Activated CD8-positive, alpha-beta memory T cell treated with anti-CD3 and anti-CD28 coated beads, Interleukin-2, amount 50 U/mL, for 24 hours (primary cell): ENCODE measurements around the gene TSPAN3.

ENCODE experiments used
- DNase-seq: peaks from one replicate; pipeline ENCODE4 v3.0.0-alpha.2; 2020; ENCODE audit errors: extremely low read depth

TSPAN3 gene

DNA sequence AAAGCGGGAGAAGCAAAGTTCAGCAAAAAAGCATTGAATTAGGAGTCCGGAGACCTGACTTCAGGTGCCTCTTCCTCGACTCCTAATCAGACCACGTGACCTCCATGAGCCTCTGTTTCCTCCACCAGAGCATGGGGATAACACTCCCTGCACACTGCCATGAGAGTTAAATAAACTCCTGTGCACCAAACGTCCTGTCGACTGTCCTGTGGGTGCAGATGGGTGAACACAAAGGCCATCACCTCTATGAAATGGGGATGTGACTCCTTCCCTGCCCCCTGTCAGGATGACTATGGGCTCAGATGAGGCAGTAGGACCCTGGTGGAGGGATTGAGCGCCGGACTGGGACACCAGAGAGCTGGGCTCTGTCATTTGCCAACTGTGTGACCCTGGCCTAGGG is 13.5 kb upstream of the TSPAN3 start:
- no peak for DNase-seq

DNA sequence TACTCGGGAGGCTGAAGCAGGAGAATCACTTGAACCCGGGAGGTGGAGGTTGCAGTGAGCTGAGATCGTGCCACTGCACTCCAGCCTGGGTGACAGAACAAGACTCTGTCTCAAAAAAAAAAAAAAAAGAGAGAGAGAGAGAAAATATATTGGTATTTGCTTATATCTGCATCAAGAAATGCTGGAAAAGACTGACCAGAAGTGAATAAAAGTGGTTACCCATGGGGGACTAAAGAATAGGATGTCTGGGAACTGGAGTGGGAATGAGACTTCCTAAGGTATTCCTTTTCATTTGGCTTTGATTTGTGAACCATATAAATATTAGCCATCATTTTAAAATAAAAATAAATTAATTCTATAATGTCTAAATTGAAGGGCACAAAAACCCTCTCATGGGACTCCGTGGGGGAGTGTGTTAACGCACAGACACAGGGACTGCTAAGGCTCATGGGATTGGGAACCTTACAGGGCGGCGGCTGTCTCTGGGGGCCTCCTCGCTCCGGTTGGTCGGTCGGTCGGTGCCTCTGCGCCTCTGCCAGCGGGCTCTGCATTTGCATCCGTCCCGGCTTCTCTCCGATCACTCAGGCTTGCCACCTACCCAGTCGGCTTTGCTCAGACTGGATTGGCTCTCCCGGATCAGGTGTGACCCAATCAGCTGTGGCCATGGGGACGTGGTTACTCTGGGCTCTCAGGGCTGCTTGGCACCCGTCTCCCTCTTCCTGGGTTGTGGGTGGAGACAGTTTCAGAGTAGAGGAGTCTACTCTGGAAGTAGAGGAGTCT is 12.7 kb upstream of the TSPAN3 start:
- DNase-seq: peak; percentile 36

DNA sequence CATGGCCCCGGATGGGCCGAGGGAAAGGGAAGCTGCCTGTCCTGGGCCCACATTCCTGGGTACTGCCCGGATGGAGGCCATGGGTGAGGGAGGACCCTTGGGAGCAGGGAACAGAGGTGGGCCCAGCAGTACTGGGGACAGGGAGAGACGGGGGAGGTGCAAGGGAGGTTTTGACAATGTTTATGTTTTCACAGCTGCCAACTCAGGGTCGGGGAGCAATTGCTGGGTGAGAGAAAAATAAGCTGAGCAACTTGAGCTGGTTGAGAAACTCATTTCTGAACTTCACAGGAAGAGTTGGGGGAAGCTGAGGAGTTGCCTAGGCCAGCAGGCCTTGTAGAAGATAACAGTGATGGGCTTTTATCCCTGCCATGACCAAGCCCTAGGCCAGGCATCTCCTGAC is 11.1 kb upstream of the TSPAN3 start:
- DNase-seq: no peak

DNA sequence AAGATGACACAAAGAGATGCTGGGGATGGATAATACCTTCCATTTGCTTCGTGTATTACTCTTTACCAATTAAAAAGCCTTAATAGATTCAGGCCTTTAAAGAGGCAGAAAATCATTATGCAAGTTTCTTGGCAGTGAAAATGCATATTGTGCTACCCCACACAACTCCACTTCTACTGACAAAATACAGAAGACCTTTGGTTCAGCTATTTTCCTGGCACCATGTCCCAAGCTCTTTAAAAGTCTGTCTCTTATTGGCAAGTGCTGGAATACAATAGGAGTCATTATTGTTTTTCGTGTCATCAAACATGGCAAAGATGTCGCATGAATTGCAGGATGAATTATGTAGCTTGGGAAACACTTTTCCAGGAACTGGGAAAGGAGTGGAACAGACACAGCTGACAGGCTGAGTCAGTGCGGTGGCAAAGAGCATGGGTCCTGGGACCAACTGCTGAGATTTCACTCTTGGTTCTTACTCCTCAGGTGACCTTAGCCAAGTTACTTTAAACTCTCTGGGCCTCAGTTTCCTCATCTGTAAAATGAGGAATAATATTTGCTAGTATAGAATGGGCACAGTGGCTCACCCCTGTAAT is 5.5 kb upstream of the TSPAN3 start:
- no peak for DNase-seq

DNA sequence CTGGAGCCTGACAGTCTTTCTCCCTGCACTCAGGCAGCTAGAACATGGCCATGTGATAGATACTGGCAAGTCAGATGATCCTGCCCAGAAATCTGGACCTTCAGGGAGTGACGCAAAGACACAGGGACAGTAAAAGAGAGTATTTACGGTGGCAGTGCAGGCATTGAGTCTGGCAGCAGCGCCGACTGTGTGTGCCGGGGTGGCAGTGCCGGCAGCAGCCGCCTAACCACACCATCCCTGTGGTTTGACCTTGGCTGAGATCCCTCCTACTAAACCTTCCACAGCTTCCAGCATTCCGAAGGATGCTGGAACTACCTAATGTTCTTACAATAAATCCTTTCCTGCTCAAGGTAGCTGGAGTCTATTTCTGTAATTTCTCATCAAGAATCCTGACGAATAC is 4.6 kb upstream of the TSPAN3 start:
- DNase-seq: no peak

DNA sequence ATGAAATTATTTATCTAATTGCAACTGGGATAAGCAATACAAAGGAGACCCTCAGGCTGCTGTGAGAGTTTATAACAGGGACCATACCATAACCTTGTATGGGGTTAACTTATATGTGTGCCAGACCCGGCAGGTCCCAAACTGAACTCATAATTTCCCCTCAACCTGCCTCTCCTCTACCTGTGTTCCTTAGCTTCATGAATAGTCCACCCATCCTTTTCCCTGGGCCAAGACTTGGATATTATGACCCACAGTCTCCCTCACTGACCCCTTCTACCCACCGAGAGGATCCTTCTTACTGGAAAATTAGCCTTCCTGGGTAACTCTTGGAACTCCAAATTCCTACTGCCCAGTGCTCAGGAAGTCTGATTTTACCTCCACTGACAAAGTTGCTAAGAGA is 3.4 kb upstream of the TSPAN3 start:
- DNase-seq: no peak

DNA sequence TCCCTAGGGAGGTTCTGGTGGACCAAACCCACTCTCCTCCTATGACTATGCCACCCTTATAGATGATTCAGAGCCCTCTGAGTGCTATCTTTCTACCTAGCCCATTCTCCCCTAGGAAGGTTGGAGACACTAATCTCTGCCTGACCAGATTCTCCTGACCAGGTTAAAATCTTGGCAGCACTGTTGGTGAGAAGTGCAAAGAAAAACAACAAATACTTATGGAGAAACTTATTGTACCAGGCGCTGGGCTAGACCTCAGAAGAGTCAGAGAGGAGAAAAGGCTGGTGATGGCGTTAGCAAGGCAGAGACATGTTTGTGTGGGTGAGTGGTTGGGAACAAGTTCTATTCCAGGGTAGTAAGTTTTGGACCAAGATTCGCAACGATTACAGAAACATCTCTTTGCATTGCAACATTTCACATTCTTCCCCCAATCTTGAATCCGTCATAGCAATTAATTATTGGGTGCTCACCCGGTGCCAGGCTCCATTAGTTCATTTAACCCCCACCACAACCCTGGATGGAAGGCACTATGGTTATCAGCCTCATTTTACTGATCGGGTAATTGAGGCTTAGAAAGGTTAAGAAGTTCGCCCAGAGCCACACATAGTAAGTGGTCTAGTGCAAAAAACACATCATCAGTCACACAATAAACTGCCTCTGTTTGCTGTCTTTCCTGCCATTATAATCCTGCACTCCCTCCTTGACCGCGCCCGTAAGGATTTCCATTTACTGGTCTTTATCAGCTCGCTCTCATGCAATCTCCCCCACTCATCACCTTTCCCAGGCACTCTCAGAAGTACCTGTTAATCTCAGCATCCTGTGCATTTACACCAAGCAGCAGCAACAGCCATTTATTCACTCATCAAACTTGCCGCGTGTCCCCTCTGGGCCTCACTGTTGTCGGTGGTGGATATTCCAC is 655 bp upstream of the TSPAN3 start:
- DNase-seq: no peak

DNA sequence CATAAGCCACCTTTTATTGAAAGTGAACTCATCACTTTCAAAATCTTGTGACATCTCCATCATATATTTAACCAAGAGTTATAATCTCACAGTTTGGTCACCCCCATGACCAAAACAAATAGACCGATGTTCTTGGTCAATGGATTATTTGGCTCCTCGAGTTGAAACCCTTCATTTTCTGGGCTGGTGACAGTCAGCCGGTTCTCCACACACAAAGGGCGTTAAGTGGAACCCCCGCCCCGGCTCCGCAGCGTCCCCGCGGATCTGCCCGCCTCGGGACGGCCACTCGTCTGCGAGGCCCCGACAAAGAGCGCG is 772 bp downstream of the TSPAN3 start:
- no peak for DNase-seq

DNA sequence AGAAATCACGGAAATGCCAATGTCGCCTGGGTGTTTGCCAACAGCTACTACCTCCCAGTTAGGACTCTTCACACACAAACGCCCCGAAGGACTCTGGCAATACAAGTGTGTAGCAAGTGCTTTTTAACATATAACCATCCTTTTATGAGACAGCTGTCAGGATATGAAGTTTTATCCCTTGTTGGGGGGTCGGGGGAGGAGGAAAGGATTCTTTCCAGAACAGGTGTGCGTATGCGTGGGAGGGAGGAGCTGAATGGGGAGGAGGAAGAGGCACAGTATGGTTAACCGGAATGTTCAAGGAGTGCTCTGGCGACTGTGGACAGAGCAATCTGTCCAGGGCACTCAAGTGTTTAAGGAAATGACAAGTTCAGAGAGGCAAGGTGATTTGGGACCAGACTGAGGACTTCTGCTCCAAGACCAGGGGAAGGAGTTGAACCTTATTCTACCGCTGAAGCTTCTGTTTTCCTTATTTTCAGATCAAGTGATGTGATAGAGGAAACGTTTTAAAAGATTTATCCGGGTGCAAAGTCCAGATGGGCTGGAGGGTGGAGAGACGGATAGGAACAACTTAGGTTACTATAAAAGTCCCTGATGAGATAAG is 1.3 kb downstream of the TSPAN3 start:
- no peak for DNase-seq

DNA sequence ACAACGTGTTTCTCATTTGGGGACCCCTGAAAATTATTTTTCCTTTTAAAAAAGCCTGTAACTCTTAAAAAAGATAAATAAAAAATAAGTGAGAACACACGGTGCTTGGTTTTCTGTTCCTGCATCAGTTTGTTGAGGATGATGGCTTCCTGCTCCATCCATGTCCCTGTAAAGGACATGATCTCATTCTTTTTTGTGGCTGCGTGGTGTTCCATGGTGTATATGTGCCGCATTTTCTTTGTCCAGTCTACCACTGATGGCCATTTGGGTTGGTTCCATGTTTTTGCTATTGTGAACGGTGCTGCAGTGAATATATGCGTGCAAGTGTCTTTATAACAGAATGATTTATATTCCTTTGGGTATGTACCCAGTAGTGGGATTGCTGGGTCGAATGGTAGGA is 2.3 kb downstream of the TSPAN3 start:
- no peak for DNase-seq

DNA sequence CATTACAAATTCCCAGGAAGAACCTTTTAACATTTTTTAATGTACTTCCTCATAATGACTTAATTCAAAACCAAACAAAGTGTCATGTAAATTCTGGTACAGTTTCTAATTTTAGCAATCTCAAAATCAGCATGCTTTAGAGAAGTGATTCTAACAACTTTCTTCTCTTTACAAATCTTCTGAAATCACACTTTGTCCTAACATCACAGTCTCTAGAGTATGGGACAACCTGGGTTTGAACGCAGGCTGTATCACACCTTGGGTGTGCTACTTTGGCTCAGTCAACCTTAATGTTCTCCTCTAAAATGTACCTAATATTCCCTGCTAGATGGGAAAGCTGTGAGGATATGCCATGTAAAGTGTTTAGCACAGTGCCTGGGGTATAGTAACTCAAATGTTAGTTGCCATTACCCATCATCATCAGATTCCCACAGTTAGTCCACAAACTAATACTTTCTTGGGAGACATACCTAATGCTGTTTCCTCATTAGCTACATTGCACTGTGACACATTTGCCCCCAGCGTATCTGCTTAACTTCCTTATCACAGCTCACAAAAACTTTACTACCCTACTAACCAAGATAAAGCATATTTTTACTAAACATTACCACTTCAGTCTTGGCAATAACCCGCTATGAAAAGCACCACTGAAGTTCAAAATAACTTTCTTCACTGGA is 3.1 kb downstream of the TSPAN3 start:
- no peak for DNase-seq

DNA sequence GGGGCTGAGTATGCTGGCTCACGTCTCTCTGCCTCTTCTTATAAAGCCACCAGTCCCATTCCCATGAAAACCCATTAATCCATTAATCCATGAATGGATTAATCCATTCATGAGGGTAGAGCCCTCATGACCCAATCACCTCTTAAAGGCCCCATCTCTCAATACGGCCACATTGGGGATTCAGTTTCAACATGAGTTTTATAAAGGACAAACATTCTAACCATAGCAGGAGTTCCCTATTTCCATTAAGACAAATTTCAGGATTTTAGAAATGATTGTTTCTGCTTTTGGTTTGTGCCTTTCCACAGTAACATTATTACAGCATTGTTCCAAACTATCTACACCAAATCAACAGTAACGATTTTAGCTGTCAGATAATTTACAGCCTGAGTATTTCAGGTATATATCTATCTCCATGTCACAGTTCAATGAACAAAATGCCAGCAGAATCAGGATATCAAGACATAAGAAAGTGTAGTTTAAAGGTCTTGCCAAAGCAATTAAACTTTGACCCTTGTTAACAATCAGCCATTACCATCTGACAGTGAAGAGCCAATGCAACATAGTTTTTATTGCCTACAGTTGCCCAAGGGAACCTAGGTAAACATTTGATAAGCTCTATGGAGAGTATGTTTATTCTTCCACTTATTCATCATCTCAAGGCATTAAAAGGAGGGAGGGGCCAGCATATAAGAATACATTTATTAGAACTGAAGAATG is 3.8 kb downstream of the TSPAN3 start:
- no peak for DNase-seq

DNA sequence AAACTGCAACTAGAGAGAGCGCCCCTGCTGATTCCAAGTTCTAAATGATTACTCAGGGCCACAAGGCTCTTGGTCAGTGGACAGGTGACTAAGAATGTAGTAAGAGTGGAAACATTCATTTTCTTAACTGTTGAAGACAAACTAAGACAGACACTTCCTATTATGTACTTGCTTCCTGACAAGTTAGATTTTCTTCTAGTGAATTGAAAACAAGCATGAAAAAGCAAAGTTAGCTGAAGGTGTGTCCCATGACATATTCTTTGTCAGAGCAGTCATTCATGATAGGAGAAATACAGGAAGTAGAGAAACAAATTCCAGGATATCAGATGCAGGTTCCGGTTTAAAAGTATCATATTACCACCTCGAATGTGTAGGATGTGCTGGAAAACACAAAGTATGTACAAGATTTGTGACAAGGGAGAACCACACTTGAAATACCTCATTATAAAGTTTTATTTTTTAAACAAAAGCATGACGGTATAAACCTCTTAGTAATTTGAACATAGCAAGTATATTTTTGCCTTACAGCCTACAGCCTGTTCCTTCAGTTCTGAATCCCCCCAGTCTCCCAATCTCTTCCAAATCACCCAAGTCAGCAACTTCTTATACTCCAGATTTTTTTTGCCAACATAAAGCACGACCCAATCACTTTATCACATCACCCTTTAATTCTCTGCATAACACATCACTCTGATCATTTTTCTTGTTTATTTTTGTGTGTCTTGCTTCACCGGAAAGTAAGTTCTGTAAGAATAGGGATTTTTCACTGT is 6.2 kb downstream of the TSPAN3 start:
- no peak for DNase-seq

DNA sequence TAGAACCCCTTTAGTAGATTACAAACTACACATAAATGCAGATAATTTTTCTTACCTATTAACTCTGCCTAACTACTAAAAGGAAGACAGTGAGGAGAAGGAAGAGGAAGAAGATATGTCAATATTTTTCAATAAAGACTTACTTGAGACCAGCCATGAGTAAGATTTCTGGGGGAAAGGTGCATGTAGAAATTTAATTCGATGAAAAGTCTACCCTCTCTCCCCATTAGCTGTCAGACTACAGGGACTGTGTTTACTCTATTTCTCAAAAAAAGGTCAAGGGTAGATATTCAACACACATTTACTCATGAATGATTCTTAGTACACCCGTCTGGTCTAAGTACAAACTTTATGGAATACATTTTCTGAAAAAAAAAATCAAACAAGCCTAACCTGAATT is 6.8 kb downstream of the TSPAN3 start:
- no peak for DNase-seq

DNA sequence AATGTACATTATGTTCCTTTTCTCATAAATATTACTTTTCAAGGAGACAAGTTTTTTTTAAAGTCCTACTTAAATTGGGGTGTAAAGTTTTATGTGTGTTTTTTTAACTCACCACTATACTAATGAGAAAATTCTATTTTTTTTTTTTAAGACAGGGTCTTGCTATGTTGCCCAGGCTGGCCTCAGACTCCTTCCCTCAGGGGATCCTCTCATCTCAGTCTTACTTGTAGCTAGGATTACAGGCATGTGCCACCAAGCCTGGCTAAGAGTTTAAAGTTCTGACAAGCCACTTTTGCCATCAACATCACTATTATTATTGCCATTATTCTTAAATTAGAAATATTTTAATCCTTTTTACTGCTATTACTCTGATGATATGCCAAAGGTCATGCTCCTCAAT is 7.7 kb downstream of the TSPAN3 start:
- no peak for DNase-seq

DNA sequence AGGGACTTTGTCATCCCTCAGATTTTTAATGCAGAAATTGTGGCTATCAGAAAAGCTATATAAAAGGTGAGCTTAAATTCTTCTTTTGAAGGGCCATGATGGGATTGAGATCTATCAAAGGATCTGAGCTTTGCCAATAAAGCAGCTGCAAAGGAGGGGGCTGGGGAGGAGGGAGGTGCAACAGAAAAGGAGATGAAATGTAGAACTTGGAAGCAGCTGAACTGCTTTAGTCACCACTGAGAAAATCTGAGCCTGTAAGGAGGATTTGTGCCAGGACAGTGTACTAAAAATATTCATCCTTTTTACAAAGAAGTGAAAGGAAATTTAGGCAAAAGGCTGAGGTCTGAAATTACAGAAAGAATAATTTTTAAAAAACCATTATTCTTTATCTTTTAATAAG is 10.4 kb downstream of the TSPAN3 start:
- no peak for DNase-seq

DNA sequence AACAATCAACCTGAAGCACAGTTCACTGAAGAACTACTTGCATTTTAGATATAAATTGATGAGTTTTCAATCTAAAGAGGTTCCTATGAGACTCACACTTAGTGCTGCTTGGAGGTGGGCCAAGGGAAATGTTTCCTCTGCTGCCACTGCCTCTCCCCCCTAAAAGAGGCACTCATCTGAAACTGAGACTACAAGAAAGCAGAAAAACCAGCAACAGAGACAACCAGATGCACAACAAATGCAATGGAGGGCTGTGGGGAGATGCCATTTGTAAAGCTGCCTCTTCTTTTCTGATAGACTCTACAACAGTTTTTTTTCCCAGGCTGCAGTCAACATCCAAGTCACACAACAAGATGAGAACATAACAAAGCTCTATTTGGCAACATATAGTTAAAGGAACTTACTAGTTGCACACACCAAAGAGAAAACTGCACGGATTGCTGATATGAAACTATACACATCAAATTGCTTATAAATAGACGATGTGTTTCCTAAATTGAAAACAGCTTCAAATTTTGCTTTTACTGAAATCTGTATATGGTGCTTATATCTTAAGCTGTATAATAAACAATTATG is 11.0 kb downstream of the TSPAN3 start:
- DNase-seq: no peak

DNA sequence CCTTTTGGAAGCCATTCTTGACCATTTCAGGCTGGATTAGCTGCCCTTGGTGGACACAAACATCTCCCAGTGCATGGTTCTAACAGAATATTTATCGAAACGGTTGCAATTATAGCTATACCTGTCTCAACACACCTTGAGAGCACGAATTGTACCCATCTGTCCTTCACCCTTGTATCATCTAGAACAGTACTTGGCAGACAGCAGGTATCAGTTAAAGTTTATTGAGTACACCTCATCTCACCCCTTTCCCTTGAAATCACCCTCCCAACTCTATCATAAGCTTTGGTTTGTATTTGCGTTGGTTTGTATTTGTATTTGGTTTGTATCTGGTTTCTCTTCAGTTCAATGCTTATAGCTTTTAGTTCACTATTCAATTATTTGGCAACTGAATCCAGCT is 12.4 kb downstream of the TSPAN3 start:
- DNase-seq: no peak

DNA sequence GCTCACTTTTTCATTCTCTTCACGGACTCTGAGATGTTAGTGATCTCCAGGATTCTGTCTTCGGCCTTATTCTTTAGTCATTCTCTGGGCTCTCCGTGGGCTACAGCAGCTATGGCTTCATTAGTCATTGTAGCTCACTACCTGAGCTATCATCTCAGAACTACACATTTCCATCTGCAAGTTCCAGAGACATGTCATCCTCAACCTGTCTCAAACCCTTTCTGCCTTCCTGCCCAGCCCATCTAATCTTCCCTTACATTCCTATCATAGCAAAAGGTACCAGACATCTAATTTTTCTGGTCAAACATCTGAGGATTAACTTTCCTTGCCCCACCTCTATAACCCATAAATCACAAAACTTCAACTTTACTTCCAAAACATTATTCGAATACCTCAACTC is 13.2 kb downstream of the TSPAN3 start:
- DNase-seq: no peak

DNA sequence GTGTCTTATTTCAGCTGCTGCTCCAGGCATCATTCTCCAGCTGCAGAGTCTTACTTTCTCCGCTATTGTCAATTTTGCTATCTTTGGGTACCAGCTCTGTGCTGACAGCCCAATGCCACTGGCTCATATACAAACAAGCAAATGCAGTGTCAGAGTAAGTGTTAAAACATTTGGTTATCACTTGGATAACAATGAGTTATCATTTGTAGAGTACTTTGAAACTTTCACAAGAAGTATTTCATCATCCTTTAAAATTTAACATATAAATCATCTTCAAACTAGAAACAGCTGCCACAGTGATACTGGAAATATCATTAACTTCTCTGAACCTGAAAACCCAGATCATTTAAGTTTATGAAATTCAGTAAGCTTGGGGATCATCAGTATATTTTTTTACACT is 13.8 kb downstream of the TSPAN3 start:
- no peak for DNase-seq
